A549 (cell line): ENCODE results near the gene SLC16A1. TPM values are rescaled to one million over a fixed set of nuclear protein-coding genes. Genes with fewer than 3 reads are reported as not detected.

Experiments used
- ATAC-seq, 2 experiments: fragments of 200-7000 bp in 1 of 2; fragments of >200 bp in 1 of 2; cut with Nextera tagmentation in 1 of 2; cut with Tn5 transposase in 1 of 2; 3 replicates each; pipeline versions ENCODE4 v1.8.0 to v1.9.1; 2018 to 2020; ENCODE audit warnings: mild to moderate bottlenecking in 1 of 2, moderate library complexity in 1 of 2
- CTCF ChIA-PET: fragments of 300-600 bp; sonication (Branson Sonifier 250); formaldehyde crosslinking; extraction: SDS; loops from one replicate; lab custom pipeline; 2021; ENCODE audit warnings: antibody characterized with exemption, inconsistent platforms; lab: Yijun Ruan, JAX
- POLR2A ChIA-PET: fragments of 350-600 bp; formaldehyde crosslinking; extraction: SDS; loops from one replicate; lab custom pipeline; 2021; ENCODE audit warnings: antibody characterized with exemption, inconsistent platforms; lab: Yijun Ruan, JAX
- DNase-seq, 2 experiments: peaks; one replicate each; pipeline versions ENCODE4 v3.0.0 to v3.0.0-alpha.2; 2011 to 2016; ENCODE audit warnings: low read depth in 1 of 2, low spot score in 1 of 2
- FAIRE-seq: peaks from 2 replicates; lab custom pipeline; 2011; peaks lifted over from hg19 to GRCh38; lab: Jason Lieb, UNC
- H3K27ac ChIP-seq, 2 experiments: fragments of >200 bp; sonication (Bioruptor Twin); formaldehyde crosslinking; 3 replicates each; pipeline ENCODE4 v1.5.1; 2016 to 2017
- H3K4me1 ChIP-seq: fragments of >200 bp; sonication (Bioruptor Twin); formaldehyde crosslinking; 3 replicates; pipeline ENCODE4 v1.6.1; 2016
- H3K4me2 ChIP-seq: fragments of >200 bp; sonication (Bioruptor Twin); formaldehyde crosslinking; 3 replicates; pipeline ENCODE4 v1.6.1; 2016
- H3K4me3 ChIP-seq: fragments of >200 bp; sonication (Bioruptor Twin); formaldehyde crosslinking; 3 replicates; pipeline ENCODE4 v1.5.1; 2016
- H3K9me3 ChIP-seq: fragments of >200 bp; sonication (Bioruptor Twin); formaldehyde crosslinking; 3 replicates; pipeline ENCODE4 v1.6.1; 2016
- CBX2 ChIP-seq: fragments of 200-600 bp; sonication (generic); IDR thresholded peaks from 2 replicates; pipeline ENCODE4 v1.6.1; 2016; ENCODE audit warnings: low read depth, mild to moderate bottlenecking, borderline replicate concordance
- CBX8 ChIP-seq: fragments of 200-600 bp; sonication (generic); IDR thresholded peaks from 2 replicates; pipeline ENCODE4 v1.6.1; 2016
- CEBPB ChIP-seq, 2 experiments: fragments of >200 bp in 1 of 2; sonication (Bioruptor Twin) in 1 of 2; formaldehyde crosslinking in 1 of 2; IDR thresholded peaks; 2 replicates each; pipeline ENCODE4 v1.6.1; 2012 to 2016
- CHD2 ChIP-seq: fragments of 150-350 bp; IDR thresholded peaks from 2 replicates; pipeline ENCODE4 v1.6.1; 2014; ENCODE audit warnings: low read length; ENCODE audit not compliant: partially characterized antibody
- CHD4 ChIP-seq: fragments of 200-600 bp; sonication (generic); IDR thresholded peaks from 2 replicates; pipeline ENCODE4 v1.6.1; 2016; ENCODE audit warnings: antibody characterized with exemption, mild to moderate bottlenecking, borderline replicate concordance
- E2F6 ChIP-seq: IDR thresholded peaks from 2 replicates; pipeline ENCODE4 v1.6.1; 2012; ENCODE audit warnings: low read depth, borderline replicate concordance
- EHF ChIP-seq: fragments of 250-450 bp; sonication (Bioruptor Pico); IDR thresholded peaks from 2 replicates; pipeline ENCODE4 v1.5.0; 2020; ENCODE audit warnings: mild to moderate bottlenecking
- FOSL2 ChIP-seq, 2 experiments: fragments of 450-650 bp in 1 of 2; fragments of >200 bp in 1 of 2; sonication (Bioruptor Twin) in 1 of 2; formaldehyde crosslinking; IDR thresholded peaks; 2 replicates each; pipeline versions ENCODE4 v1.5.0 to v1.6.1; 2016 to 2020; ENCODE audit warnings: mild to moderate bottlenecking in 1 of 2, moderate library complexity in 1 of 2
- HES2 ChIP-seq: fragments of >200 bp; sonication (Bioruptor Twin); formaldehyde crosslinking; IDR thresholded peaks from 2 replicates; pipeline ENCODE4 v1.6.1; 2016
- JUN ChIP-seq, 2 experiments: fragments of >200 bp; sonication (Bioruptor Twin); formaldehyde crosslinking; IDR thresholded peaks; 2 replicates in 1 of 2; 3 replicates in 1 of 2; pipeline ENCODE4 v1.6.1; 2016 to 2017
- MAFK ChIP-seq: fragments of 450-650 bp; IDR thresholded peaks from 2 replicates; pipeline ENCODE4 v1.6.1; 2014; ENCODE audit not compliant: partially characterized antibody
- MYC ChIP-seq: IDR thresholded peaks from 2 replicates; pipeline ENCODE4 v1.6.1; 2012; ENCODE audit warnings: mild to moderate bottlenecking, inconsistent platforms, low read length, improper control_type of control experiment, borderline replicate concordance
- PBX3 ChIP-seq: IDR thresholded peaks from 2 replicates; pipeline ENCODE4 v1.6.1; 2012
- POLR2AphosphoS2 ChIP-seq: conservative IDR thresholded peaks from 2 replicates; pipeline ENCODE4 v1.6.1; 2012; ENCODE audit warnings: low read length, improper control_type of control experiment, inconsistent platforms
- RAD21 ChIP-seq, 2 experiments: fragments of >200 bp in 1 of 2; sonication (Bioruptor Twin) in 1 of 2; formaldehyde crosslinking in 1 of 2; IDR thresholded peaks in 1 of 2; conservative IDR thresholded peaks in 1 of 2; 2 replicates in 1 of 2; 3 replicates in 1 of 2; pipeline ENCODE4 v1.6.1; 2012 to 2018; ENCODE audit warnings: inconsistent platforms in 1 of 2
- REST ChIP-seq: fragments of 200-600 bp; sonication (generic); IDR thresholded peaks from 2 replicates; pipeline ENCODE4 v1.6.1; 2016; ENCODE audit warnings: antibody characterized with exemption, mild to moderate bottlenecking, moderate library complexity
- RNF2 ChIP-seq: fragments of 200-600 bp; sonication (generic); IDR thresholded peaks from 2 replicates; pipeline ENCODE4 v1.6.1; 2016; ENCODE audit warnings: low read depth, mild to moderate bottlenecking, antibody characterized with exemption, moderate library complexity, borderline replicate concordance
- SREBF2 ChIP-seq: fragments of 450-650 bp; IDR thresholded peaks from 2 replicates; pipeline ENCODE4 v1.6.1; 2014; ENCODE audit warnings: mild to moderate bottlenecking, moderate library complexity
- TP53 ChIP-seq: fragments of 250-450 bp; sonication (Bioruptor Pico); IDR thresholded peaks from 2 replicates; pipeline ENCODE4 v1.5.0; 2021; ENCODE audit warnings: mild to moderate bottlenecking, moderate library complexity
- ZSCAN20 ChIP-seq: fragments of 250-450 bp; sonication (Bioruptor Pico); IDR thresholded peaks from 2 replicates; pipeline ENCODE4 v1.8.0; 2022; ENCODE audit warnings: mild to moderate bottlenecking, moderate library complexity
- WGBS: methylation state at CpG from one replicate; pipeline ENCODE4 v1.1.6; 2017; ENCODE audit errors: missing lambda C conversion rate; 5-methylcytosine and 5-hydroxymethylcytosine counted together
- polyA plus RNA-seq, 4 experiments: library from polyadenylated mRNA; depleted of rRNA in 3 of 4; stranded (reverse); fragments of >200 nt; fragmentation: RNase III in 1 of 4; extraction: RNeasy Plus Mini Kit Qiagen cat#74134 plus additional on column Dnase treatment in 1 of 4; gene quantifications; 2 replicates in 3 of 4; 3 replicates in 1 of 4; pipeline ENCODE4 v1.2.3, GENCODE V29; 2011 to 2017

The SLC16A1 gene
- polyA plus RNA-seq, 2 of the 4 experiments (the other 2 are of a cell fraction): 42.7 to 70.2 TPM

GRCh38 chr1:112937495-112937894 lies 18.5 kb downstream of the SLC16A1 start:
- Histone ChIP-seq H3K4me2 (peak overlapping the region; percentile 62), H3K4me1 (peaks cover 42% of the 10 kb centered on the region), H3K4me3 (no peak overlapping the region), H3K27ac (peak overlapping the region; percentile 68 to 91; a peak in 5 of 6 replicates), H3K9me3 (no peaks in the 10 kb centered on the region)
- no peak for TF ChIP-seq SREBF2
- TF ChIP-seq JUN (IDR thresholded peaks at IDR 0.05): no peak
- TF ChIP-seq EHF (CRISPR knock-in tag): no peak
- no peak for TF ChIP-seq CBX2
- no peak for TF ChIP-seq PBX3
- no peak for TF ChIP-seq CHD2
- TF ChIP-seq ZSCAN20 (CRISPR knock-in tag): no peak
- no peak for TF ChIP-seq E2F6
- TF ChIP-seq CBX8: no peak
- TF ChIP-seq HES2: no peak
- no peak for TF ChIP-seq RAD21 (conservative IDR thresholded peaks at IDR 0.05 in 1 of 2, IDR thresholded peaks at IDR 0.05 in 1 of 2)
- TF ChIP-seq CHD4: no peak
- no peak for ATAC-seq
- no peak for DNase-seq
- ChIA-PET POLR2A (interaction anchor here (4.5 kb wide), 1 partner anchor 19 kb away, joined by 21 read pairs; the partner anchor contains the start of gene SLC16A1), CTCF (interaction anchor here (0.6 to 1.3 kb wide), 3 partner anchors 58 to 221 kb away, joined by 3 read pairs; no protein-coding TSS in a partner anchor)
- no peak for FAIRE-seq

- 59% methylated on average over 2 of the region's 2 CpGs for WGBS
Observed at GRCh38 chr1:112937070-112937469, 18.9 kb downstream of the SLC16A1 start.

GRCh38 chr1:112935461-112936111 lies 20.4 kb downstream of the SLC16A1 start:
- ATAC-seq (peak; percentile 77 to 82), DNase-seq (peak; percentile 38 to 43), FAIRE-seq (no peak)
- ChIA-PET POLR2A (interaction anchor here (4.5 kb wide), 1 partner anchor 21 kb away, joined by 21 read pairs; the partner anchor contains the start of gene SLC16A1), CTCF (interaction anchor here (1.0 to 1.4 kb wide), 2 partner anchors 54 to 55 kb away, joined by 4 read pairs; no protein-coding TSS in a partner anchor)
- H3K4me1 ChIP-seq: peaks cover 42% of the 10 kb centered on the region
- peak overlapping the region; percentile 62 for H3K4me2 ChIP-seq
- peak overlapping the region; percentile 68 to 91 for H3K27ac ChIP-seq
- TF ChIP-seq FOSL2 (IDR thresholded peaks at IDR 0.05) (peak; percentile 15; the same call in 1 of the 2 replicates), FOSL2 (CRISPR knock-in tag; IDR thresholded peaks at IDR 0.05) (no peak; the same call in 1 of the 2 replicates), POLR2AphosphoS2 (no peak), PBX3 (no peak), TP53 (CRISPR knock-in tag) (no peak), RNF2 (no peak), CEBPB (IDR thresholded peaks at IDR 0.05) (peak; percentile 62 to 65; a peak in 3 of 4 replicates), REST (no peak), SREBF2 (no peak), MAFK (peak; percentile 46), MYC (no peak)
- no peaks in the 10 kb centered on the region for H3K9me3 ChIP-seq
- no peak overlapping the region for H3K4me3 ChIP-seq

More at GRCh38 chr1:112937070-112937469, 18.9 kb downstream of the SLC16A1 start:
- Histone ChIP-seq H3K4me3 (no peak overlapping the region), H3K9me3 (no peaks in the 10 kb centered on the region), H3K4me1 (peaks cover 42% of the 10 kb centered on the region), H3K4me2 (peak overlapping the region; percentile 62), H3K27ac (peak overlapping the region; percentile 68 to 91)
- POLR2A ChIA-PET: interaction anchor here (4.5 kb wide), 1 partner anchor 19 kb away, joined by 21 read pairs; the partner anchor contains the start of gene SLC16A1
- DNase-seq: no peak
- no peak for FAIRE-seq
- CTCF ChIA-PET: interaction anchor here (1.0 to 1.3 kb wide), 4 partner anchors 57 to 221 kb away, joined by 3 to 4 read pairs (median 3); partner anchors contain the start of gene LRIG2
- no peak for TF ChIP-seq CBX8
- no peak for ATAC-seq
